HG02970 (cell line): Measurements from ENCODE around the gene ZNF442.
"Not testable (repeated sequence)": the region's sequence is repeated elsewhere in the genome, so short reads cannot be mapped to it uniquely, and the experiment has no call there.

Experiments
- ATAC-seq: cut with Tn5 transposase; IDR thresholded peaks from one replicate; pipeline ENCODE4 v1.9.1; 2021; ENCODE audit warnings: mild to moderate bottlenecking, moderate library complexity, moderate number of reproducible peaks; ENCODE audit not compliant: unreplicated experiment, low FRiP score

Gene ZNF442

GRCh38 chr19:12331211-12331941, 34.1 kb downstream of the ZNF442 start:
- no peak for ATAC-seq

- no peak for ATAC-seq
Observed at GRCh38 chr19:12330340-12330739, 35.1 kb downstream of the ZNF442 start.

GRCh38 chr19:12325690-12326089, 39.8 kb downstream of the ZNF442 start:
- no peak for ATAC-seq

- no peak for ATAC-seq
Observed at GRCh38 chr19:12318782-12319413, 46.6 kb downstream of the ZNF442 start.

- no peak for ATAC-seq
Observed at GRCh38 chr19:12314553-12314952, 50.9 kb downstream of the ZNF442 start.

- not testable (repeated sequence) for ATAC-seq
Observed at GRCh38 chr19:12308891-12309290, 56.6 kb downstream of the ZNF442 start.
